ENCODE results near the gene CDH4. TPM values are rescaled to one million over a fixed set of nuclear protein-coding genes. Genes with fewer than 3 reads are reported as not detected.

Gene CDH4
- total RNA-seq, 1 donor from 2014 or later: not detected

- H3K4me1 ChIP-seq: no peaks in the 10 kb centered on the region
- H3K9me3 ChIP-seq: no peaks in the 10 kb centered on the region
- no peak overlapping the region for H3K27ac ChIP-seq
- no peaks in the 10 kb centered on the region for H3K27me3 ChIP-seq
- intact Hi-C loops (cut with DNase I): no loop called here
- no peaks in the 10 kb centered on the region for H3K36me3 ChIP-seq
- no peak for DNase-seq (ENCODE audit: low spot score in 2 of 2)
- H3K4me3 ChIP-seq: no peak overlapping the region
- TF ChIP-seq CTCF (IDR thresholded peaks at IDR 0.05): no peak
Observed at GRCh38 chr20:61856626-61857413, 604.8 kb downstream of the CDH4 start.

- TF ChIP-seq CTCF (IDR thresholded peaks at IDR 0.05): no peak
- Histone ChIP-seq H3K4me3 (no peak overlapping the region), H3K27me3 (no peaks in the 10 kb centered on the region), H3K27ac (no peak overlapping the region), H3K36me3 (no peaks in the 10 kb centered on the region), H3K4me1 (no peaks in the 10 kb centered on the region), H3K9me3 (no peaks in the 10 kb centered on the region)
- no peak for DNase-seq (ENCODE audit: low spot score in 2 of 2)
- intact Hi-C loops (cut with DNase I): no loop called here
Observed at GRCh38 chr20:61857414-61857775, 605.3 kb downstream of the CDH4 start.

GRCh38 chr20:61857884-61858283 is 605.8 kb downstream of the CDH4 start:
- no peaks in the 10 kb centered on the region for H3K27me3 ChIP-seq
- no peak overlapping the region for H3K4me3 ChIP-seq
- no peaks in the 10 kb centered on the region for H3K36me3 ChIP-seq
- H3K4me1 ChIP-seq: no peaks in the 10 kb centered on the region
- no peak for TF ChIP-seq CTCF (IDR thresholded peaks at IDR 0.05)
- no peaks in the 10 kb centered on the region for H3K9me3 ChIP-seq
- intact Hi-C loops (cut with DNase I): no loop called here
- H3K27ac ChIP-seq: no peak overlapping the region
- DNase-seq (ENCODE audit: low spot score in 2 of 2): no peak

- Histone ChIP-seq H3K36me3 (no peaks in the 10 kb centered on the region), H3K27ac (no peak overlapping the region), H3K9me3 (no peaks in the 10 kb centered on the region), H3K4me1 (no peaks in the 10 kb centered on the region), H3K4me3 (no peak overlapping the region), H3K27me3 (no peaks in the 10 kb centered on the region)
- TF ChIP-seq CTCF (IDR thresholded peaks at IDR 0.05): no peak
- intact Hi-C loops (cut with DNase I): no loop called here
- DNase-seq (ENCODE audit: low spot score in 2 of 2): no peak
Observed at GRCh38 chr20:61859767-61860166, 607.7 kb downstream of the CDH4 start.

- Histone ChIP-seq H3K4me1 (no peaks in the 10 kb centered on the region), H3K27ac (no peak overlapping the region), H3K27me3 (no peaks in the 10 kb centered on the region), H3K4me3 (no peak overlapping the region), H3K36me3 (no peaks in the 10 kb centered on the region), H3K9me3 (no peaks in the 10 kb centered on the region)
- intact Hi-C loops (cut with DNase I): no loop called here
- no peak for DNase-seq (ENCODE audit: low spot score in 2 of 2)
- TF ChIP-seq CTCF (IDR thresholded peaks at IDR 0.05): no peak
Observed at GRCh38 chr20:61860260-61860987, 608.4 kb downstream of the CDH4 start.
